Right lobe of liver (tissue), 6 donors: Measurements from ENCODE around the gene PPP1R10. TPM values are rescaled to one million over a fixed set of nuclear protein-coding genes. Genes with fewer than 3 reads are reported as not detected.

Experiments
- ATAC-seq, 4 donors: fragments of 200-7000 bp; cut with Tn5 transposase; one replicate each; pipeline ENCODE4 v1.9.1; 2020; ENCODE audit warnings: mild to moderate bottlenecking in 4 of 4, moderate library complexity in 4 of 4
- DNase-seq, 3 donors: peaks; one replicate each; pipeline ENCODE4 v3.0.0-alpha.2; 2020
- H3K27ac ChIP-seq, 3 donors: fragments of 200-600 bp; one replicate each; pipeline ENCODE4 v1.8.0; 2022
- H3K27me3 ChIP-seq, 2 donors: fragments of 200-600 bp; one replicate each; pipeline ENCODE4 v1.8.0; 2022
- H3K36me3 ChIP-seq, 4 donors: fragments of 200-600 bp; sonication (generic) in 1 of 4; one replicate each; pipeline versions ENCODE4 v1.5.1 to v1.8.0; 2017 to 2022; ENCODE audit warnings: control low read depth in 1 of 4
- H3K4me1 ChIP-seq, 4 donors: fragments of 200-600 bp; sonication (generic) in 1 of 4; one replicate each; pipeline versions ENCODE4 v1.5.1 to v1.8.0; 2017 to 2022; ENCODE audit warnings: control low read depth in 1 of 4
- H3K4me3 ChIP-seq, 3 donors: fragments of 200-600 bp; one replicate each; pipeline ENCODE4 v1.8.0; 2022
- H3K9me3 ChIP-seq, 4 donors: fragments of 200-600 bp; sonication (generic) in 1 of 4; one replicate each; pipeline versions ENCODE4 v1.5.1 to v1.8.0; 2017 to 2022; ENCODE audit warnings: control low read depth in 1 of 4
- POLR2A ChIP-seq: fragments of 450-650 bp; IDR thresholded peaks from one replicate; pipeline ENCODE4 v1.6.1; 2017; ENCODE audit warnings: antibody characterized with exemption, mild to moderate bottlenecking
- WGBS: methylation state at CpG from one replicate; pipeline ENCODE4 v1.1.6; 2018; ENCODE audit warnings: low coverage, low lambda C conversion rate; ENCODE audit not compliant: insufficient coverage; ENCODE audit errors: missing lambda C conversion rate; 5-methylcytosine and 5-hydroxymethylcytosine counted together
- intact Hi-C, 2 donors: fragments of 100-400 bp; cut with DNase I; formaldehyde crosslinking; loops; one replicate each; pipeline versions ENCODE4 v1.11.2 to v1.14.1; 2022
- total RNA-seq, 6 experiments: library from RNA; depleted of rRNA in 2 of 6; stranded (reverse); fragments of >200 nt in 2 of 6; fragmentation: NEBNext Ultra II Directional in 3 of 6; extraction: Animal tissue kit (Norgen Biotek cat#: 25700) in 3 of 6; gene quantifications; one replicate each; pipeline versions ENCODE4 v1.1.0 to v1.2.4, GENCODE V29; 2016 to 2023
- TF ChIP-seq, protein P1 (sequence below), 4 donors: fragments of 200-600 bp in 3 of 4; fragments of 450-650 bp in 1 of 4; IDR thresholded peaks; one replicate each; pipeline versions ENCODE4 v1.5.1 to v1.8.0; 2016 to 2022; ENCODE audit warnings: antibody characterized with exemption in 4 of 4, mild to moderate bottlenecking in 2 of 4
- donor health status: DM: no; HTN: yes; CAD: no.
- donor health status: DM: no; HTN: no; CAD: no.
- donor health status: DM: no; HTN: no; CAD: no.
- donor health status: DM: no; HTN: yes; CAD: no.
- donor health status: DM: no; HTN: yes; CAD: no.

Gene PPP1R10
- total RNA-seq, 6 experiments from 2014 or later = 19.0 to 45.1 (median 32.4) TPM

DNA sequence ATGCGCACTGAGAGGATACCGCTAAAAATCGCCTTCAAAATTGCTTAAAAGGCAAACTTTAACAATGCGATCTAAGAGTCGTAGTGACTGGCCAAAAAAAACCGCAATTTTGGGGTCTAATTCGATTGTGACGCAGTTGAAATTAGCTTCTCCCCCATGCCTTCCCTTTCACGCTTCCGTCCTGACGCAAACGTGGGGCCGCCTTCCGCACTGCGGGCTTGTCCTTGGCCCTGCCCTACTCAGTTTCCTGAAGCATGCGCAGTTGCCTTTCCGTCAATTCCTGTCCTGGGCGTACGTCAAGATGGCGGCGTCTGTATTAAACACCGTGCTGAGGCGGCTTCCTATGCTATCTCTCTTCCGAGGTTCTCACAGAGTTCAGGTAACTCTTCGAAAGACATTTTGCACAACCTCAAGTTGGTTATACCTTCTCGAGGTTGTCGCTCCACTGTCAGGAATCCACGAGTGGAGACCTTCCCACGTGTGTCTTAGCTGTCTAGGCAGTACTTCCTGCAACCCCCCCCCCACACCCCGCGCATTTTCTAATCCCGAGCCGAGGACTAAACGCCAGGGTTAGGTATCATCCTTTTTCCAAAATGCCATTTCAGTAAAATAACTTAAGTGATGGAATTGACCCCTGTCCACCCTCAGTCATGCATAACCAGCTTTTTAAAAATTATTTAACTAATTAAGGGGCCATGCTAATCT, 674 bp upstream of the PPP1R10 start, which contains the start of gene MRPS18B:
MRPS18B (plus strand) TSS at position 276 of the 705 bp plus-strand sequence; CDS start at position 302, 26 bp downstream.
- intact Hi-C loops = no loop called here
- 0% methylated on average over 34 of the region's 34 CpGs for WGBS
- H3K9me3 ChIP-seq = no peaks in the 10 kb centered on the region
- H3K27me3 ChIP-seq = no peaks in the 10 kb centered on the region
- H3K27ac ChIP-seq = peak within 1 kb of the TSS; percentile 88 to 96 (median 96)
- peak; percentile 81 to 92 (median 82) for ATAC-seq
- H3K4me3 ChIP-seq = peak within 1 kb of the TSS; percentile 88 to 91 (median 89)
- TF ChIP-seq POLR2A = peak; percentile 67
- TF ChIP-seq, protein P1, sequence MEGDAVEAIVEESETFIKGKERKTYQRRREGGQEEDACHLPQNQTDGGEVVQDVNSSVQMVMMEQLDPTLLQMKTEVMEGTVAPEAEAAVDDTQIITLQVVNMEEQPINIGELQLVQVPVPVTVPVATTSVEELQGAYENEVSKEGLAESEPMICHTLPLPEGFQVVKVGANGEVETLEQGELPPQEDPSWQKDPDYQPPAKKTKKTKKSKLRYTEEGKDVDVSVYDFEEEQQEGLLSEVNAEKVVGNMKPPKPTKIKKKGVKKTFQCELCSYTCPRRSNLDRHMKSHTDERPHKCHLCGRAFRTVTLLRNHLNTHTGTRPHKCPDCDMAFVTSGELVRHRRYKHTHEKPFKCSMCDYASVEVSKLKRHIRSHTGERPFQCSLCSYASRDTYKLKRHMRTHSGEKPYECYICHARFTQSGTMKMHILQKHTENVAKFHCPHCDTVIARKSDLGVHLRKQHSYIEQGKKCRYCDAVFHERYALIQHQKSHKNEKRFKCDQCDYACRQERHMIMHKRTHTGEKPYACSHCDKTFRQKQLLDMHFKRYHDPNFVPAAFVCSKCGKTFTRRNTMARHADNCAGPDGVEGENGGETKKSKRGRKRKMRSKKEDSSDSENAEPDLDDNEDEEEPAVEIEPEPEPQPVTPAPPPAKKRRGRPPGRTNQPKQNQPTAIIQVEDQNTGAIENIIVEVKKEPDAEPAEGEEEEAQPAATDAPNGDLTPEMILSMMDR (IDR thresholded peaks at IDR 0.05) = no peak
- H3K4me1 ChIP-seq = peaks cover 0 to 14% (median 6%) of the 10 kb centered on the region in 4 donors
- peaks cover 0 to 45% (median 25%) of the 10 kb centered on the region in 4 donors for H3K36me3 ChIP-seq
- peak; percentile 98 to 99 (median 99) for DNase-seq

DNA sequence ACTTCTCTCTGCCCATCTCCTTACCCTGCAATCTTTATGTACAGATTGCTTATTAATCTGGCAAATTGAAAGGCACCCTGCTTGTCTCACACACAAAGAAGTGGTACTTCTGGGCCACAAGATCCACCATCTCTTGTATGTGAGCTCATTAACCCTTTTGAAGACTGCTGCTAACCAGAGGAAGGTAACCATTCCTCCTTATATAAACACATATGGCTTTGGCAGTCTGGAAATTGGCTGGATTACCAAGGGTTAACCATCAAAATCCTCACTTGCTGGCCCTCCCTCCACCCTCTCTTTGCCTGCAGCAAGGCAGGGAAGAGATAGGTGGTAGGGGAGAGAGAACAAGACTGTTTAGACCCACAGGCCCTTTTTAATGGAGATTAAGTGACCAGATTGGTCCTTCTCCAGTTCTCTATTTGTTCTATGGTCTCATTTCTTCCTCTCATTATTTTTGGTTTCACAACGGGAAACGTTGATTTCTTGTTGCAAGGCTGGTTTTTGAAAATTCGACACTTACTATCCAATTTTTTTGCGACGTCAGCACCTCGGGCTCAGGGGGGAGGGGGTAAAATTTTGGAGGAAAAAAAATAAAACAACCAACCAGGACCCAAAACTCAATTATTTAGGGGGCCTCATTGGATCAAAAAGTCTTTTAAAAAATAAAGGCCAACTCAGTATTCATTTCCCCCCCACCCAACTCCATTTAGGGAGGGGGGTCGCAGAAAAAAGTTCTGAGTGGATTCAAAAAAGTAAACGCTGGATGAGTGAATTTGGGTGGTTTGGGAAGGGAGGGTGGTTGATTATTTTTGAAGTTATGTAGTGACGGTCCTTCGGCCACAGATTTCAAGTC, 859 bp downstream of the PPP1R10 start:
- ATAC-seq (no peak), DNase-seq (no peak)
- peak overlapping the region; percentile 88 to 91 (median 89) for H3K4me3 ChIP-seq
- TF ChIP-seq, protein P1 (IDR thresholded peaks at IDR 0.05) = no peak
- TF ChIP-seq POLR2A = no peak
- no peaks in the 10 kb centered on the region for H3K27me3 ChIP-seq
- H3K4me1 ChIP-seq = peaks cover 0 to 14% (median 6%) of the 10 kb centered on the region in 4 donors
- H3K9me3 ChIP-seq = no peaks in the 10 kb centered on the region
- H3K36me3 ChIP-seq = peaks cover 0 to 29% (median 16%) of the 10 kb centered on the region in 4 donors
- H3K27ac ChIP-seq = peak overlapping the region; percentile 88 to 96 (median 92)
- 0% methylated on average over 10 of the region's 10 CpGs for WGBS
- intact Hi-C loops = no loop called here

DNA sequence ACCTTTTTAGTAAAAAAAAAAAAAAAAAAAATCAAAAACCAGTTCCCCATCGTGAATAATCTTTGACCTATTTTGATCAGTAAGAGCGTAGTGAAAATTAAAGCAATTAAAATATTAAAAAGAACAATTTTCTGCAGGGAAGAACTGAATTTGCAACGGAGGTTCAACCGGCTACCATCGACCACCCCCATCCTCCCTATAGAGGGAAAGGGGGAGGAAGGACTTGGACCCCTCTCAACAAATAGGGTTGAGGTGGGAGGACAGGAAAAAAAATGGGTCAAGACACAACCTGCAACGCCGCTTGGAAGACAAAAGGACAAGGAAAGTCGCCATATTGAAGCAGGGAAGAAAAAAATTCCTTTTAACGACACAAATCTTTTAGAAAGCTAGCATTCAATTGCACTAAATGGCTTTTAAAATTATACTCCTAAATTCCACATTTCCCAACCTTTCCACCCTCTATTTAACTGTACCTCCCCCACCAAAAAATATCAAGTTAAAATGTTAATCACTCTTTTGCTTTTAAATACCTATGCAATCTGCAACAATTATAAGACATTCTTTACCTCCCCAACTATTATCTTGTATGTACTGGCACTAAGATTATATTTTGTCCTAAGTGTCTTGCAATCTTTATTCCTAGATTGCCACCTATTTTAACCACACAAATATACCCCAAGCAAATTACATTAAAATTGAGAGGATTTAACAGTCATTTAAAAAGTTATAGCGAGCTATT, 1.7 kb downstream of the PPP1R10 start:
- ATAC-seq (peak in 2 of 4 donors; percentile 4), DNase-seq (no peak)
- H3K4me3 ChIP-seq = peak overlapping the region; percentile 88 to 91 (median 89)
- H3K36me3 ChIP-seq = peaks cover 0 to 21% (median 13%) of the 10 kb centered on the region in 4 donors
- TF ChIP-seq POLR2A = no peak
- TF ChIP-seq, protein P1 (IDR thresholded peaks at IDR 0.05) = no peak
- no peaks in the 10 kb centered on the region for H3K27me3 ChIP-seq
- no peaks in the 10 kb centered on the region for H3K9me3 ChIP-seq
- intact Hi-C loops = no loop called here
- peaks cover 0 to 14% (median 6%) of the 10 kb centered on the region in 4 donors for H3K4me1 ChIP-seq
- 0% methylated on average over 10 of the region's 10 CpGs for WGBS
- peak overlapping the region; percentile 88 to 96 (median 92) for H3K27ac ChIP-seq

DNA sequence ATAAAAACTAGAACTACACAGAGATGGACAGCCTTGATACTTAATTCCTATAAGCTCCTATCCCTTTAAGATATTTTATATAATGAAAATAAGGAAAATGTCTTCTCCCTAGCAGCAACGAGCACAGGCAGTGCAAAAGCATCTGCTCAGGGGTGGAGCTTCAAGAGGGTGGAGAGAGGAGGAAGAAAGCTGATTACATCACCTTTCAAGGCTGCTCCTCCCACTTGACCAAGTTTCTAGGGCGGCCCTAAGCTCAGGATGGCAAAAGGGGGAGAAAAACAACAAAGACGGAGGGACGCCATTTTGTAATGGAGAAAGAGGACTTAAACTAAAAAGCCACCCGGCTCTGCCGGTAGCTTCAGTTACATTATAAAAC, 2.2 kb downstream of the PPP1R10 start:
- H3K4me1 ChIP-seq = peaks cover 0 to 14% (median 6%) of the 10 kb centered on the region in 4 donors
- TF ChIP-seq, protein P1 (IDR thresholded peaks at IDR 0.05) = no peak
- peak; percentile 62 for TF ChIP-seq POLR2A
- intact Hi-C loops = no loop called here
- DNase-seq (peak; percentile 60 to 78 (median 77)), ATAC-seq (peak; percentile 61 to 75 (median 67))
- no peaks in the 10 kb centered on the region for H3K9me3 ChIP-seq
- H3K27me3 ChIP-seq = no peaks in the 10 kb centered on the region
- H3K36me3 ChIP-seq = peaks cover 0 to 16% (median 10%) of the 10 kb centered on the region in 4 donors
- peak overlapping the region; percentile 88 to 91 (median 89) for H3K4me3 ChIP-seq
- WGBS = under 1% methylated on average over 6 of the region's 6 CpGs
- peak overlapping the region; percentile 88 to 96 (median 92) for H3K27ac ChIP-seq
